ENCODE data around the gene CCDC117.
"Not testable (repeated sequence)": the region's sequence is repeated elsewhere in the genome, so short reads cannot be mapped to it uniquely, and the experiment has no call there.

CCDC117 gene

DNA sequence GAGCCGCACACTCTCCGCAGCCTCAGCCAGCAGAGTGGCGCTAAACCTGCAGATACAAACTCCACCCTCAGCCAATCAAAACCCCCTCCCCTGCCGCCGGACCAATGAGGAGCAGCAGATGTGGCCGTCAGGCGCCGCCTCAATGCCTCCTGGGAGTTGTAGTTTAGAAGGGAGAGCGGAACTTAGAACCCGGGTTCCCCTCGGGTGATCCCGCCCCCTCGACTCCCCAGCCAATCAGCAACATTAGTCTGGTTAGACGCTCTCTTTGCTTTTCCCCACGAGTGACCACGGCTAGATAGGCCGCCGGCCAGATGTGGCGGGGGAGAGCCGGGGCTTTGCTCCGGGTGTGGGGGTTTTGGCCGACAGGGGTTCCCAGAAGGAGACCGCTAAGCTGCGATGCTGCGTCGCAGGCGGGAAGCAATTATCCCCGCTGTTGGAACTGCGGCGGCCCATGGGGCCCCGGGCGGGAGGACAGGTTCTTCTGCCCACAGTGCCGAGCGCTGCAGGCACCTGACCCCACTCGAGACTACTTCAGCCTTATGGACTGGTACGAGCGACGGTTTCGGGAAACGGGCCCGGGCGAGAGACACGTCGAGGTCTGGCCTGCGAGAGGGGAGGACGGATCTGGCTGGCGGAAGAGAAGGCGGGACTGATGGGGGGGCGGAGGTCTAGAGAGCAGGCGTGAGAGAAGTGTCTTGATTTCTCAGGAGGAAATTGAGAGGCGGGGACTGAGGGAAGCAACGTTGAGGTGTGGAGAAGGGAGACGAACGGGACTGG lies 30.5 kb upstream of the CCDC117 start, which contains the start of the genes CHEK2 and HSCB:
TSS of gene CHEK2 (minus strand) at position 36 of the 777 bp plus-strand sequence. CDS start 7,099 bp downstream, outside the sequence.
TSS of gene HSCB (plus strand) at position 255 of the 777 bp plus-strand sequence. CDS start at position 312, 57 bp downstream.
- Histone ChIP-seq H3K4me1 (ENCODE audit: control insufficient read depth in 2 of 2, insufficient read depth in 2 of 2, low read length in 2 of 2) (peaks cover 9% of the 10 kb centered on the region in 2 donors), H3K9me3 (ENCODE audit: control insufficient read depth in 2 of 2, low read length in 2 of 2) (no peaks in the 10 kb centered on the region), H3K9ac (ENCODE audit: low read depth in 1 of 2, low read length in 2 of 2) (peak within 1 kb of the TSS; percentile 98 to 99), H3K4me3 (ENCODE audit: low read length in 2 of 2) (peak within 1 kb of the TSS; percentile 97 to 98), H3K27ac (ENCODE audit: low read depth in 2 of 2, low read length in 2 of 2) (peak within 1 kb of the TSS; percentile 95 to 97), H3K36me3 (ENCODE audit: control insufficient read depth in 2 of 2, insufficient read depth in 2 of 2, low read length in 2 of 2) (peaks cover 14 to 21% of the 10 kb centered on the region in 2 donors), H3K27me3 (ENCODE audit: control insufficient read depth in 2 of 2, insufficient read depth in 2 of 2, low read length in 2 of 2) (no peaks in the 10 kb centered on the region)

DNA sequence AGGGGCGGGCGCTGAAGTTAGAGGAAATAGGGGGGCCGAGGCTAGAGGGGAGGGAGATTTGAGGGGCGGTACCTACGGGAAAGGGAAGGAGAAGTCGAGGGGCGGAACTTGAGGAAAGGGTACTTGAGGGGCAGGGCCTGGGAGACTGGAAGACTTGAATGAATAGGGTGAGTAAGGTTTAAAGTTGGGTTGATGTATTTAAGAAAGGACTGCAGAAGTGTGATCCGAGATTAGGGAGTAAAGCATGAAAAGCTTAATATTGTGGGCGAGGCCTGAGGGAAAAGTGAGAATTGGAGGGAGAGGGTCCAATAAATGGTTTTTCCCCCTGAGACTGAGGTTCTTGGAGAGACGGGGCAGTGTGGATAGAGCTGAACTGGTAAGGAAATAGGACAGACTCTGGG lies 29.9 kb upstream of the CCDC117 start:
- Histone ChIP-seq H3K36me3 (ENCODE audit: control insufficient read depth in 2 of 2, insufficient read depth in 2 of 2, low read length in 2 of 2) (peaks cover 20 to 26% of the 10 kb centered on the region in 2 donors), H3K9me3 (ENCODE audit: control insufficient read depth in 2 of 2, low read length in 2 of 2) (no peaks in the 10 kb centered on the region), H3K27me3 (ENCODE audit: control insufficient read depth in 2 of 2, insufficient read depth in 2 of 2, low read length in 2 of 2) (no peaks in the 10 kb centered on the region), H3K4me1 (ENCODE audit: control insufficient read depth in 2 of 2, insufficient read depth in 2 of 2, low read length in 2 of 2) (peaks cover 9% of the 10 kb centered on the region in 2 donors), H3K4me3 (ENCODE audit: low read length in 2 of 2) (peak overlapping the region; percentile 97 to 98), H3K27ac (ENCODE audit: low read depth in 2 of 2, low read length in 2 of 2) (peak overlapping the region; percentile 95 to 97), H3K9ac (ENCODE audit: low read depth in 1 of 2, low read length in 2 of 2) (peak overlapping the region; percentile 98 to 99)

DNA sequence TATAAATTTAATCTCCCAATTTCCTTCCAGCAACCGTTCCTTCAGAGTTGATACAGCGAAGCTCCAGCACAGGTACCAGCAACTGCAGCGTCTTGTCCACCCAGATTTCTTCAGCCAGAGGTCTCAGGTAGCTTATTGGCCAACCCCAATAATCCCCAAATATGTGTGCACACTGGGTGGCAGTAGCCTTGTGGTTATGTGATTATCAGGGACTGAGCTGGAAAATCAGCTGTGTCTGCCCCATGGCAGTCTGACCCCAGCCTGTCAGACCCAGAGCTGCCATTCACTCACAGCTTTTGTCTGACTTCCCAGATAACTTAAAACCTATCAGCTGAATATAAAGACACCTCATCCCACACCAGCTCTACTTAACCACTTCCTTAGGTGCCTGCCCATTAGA lies 28.6 kb upstream of the CCDC117 start:
- Histone ChIP-seq H3K27me3 (ENCODE audit: control insufficient read depth in 2 of 2, insufficient read depth in 2 of 2, low read length in 2 of 2) (no peaks in the 10 kb centered on the region), H3K4me3 (ENCODE audit: low read length in 2 of 2) (no peak overlapping the region), H3K9me3 (ENCODE audit: control insufficient read depth in 2 of 2, low read length in 2 of 2) (no peaks in the 10 kb centered on the region), H3K9ac (ENCODE audit: low read depth in 1 of 2, low read length in 2 of 2) (no peak overlapping the region), H3K36me3 (ENCODE audit: control insufficient read depth in 2 of 2, insufficient read depth in 2 of 2, low read length in 2 of 2) (peaks cover 21 to 27% of the 10 kb centered on the region in 2 donors), H3K4me1 (ENCODE audit: control insufficient read depth in 2 of 2, insufficient read depth in 2 of 2, low read length in 2 of 2) (peaks cover 9% of the 10 kb centered on the region in 2 donors), H3K27ac (ENCODE audit: low read depth in 2 of 2, low read length in 2 of 2) (no peak overlapping the region)

DNA sequence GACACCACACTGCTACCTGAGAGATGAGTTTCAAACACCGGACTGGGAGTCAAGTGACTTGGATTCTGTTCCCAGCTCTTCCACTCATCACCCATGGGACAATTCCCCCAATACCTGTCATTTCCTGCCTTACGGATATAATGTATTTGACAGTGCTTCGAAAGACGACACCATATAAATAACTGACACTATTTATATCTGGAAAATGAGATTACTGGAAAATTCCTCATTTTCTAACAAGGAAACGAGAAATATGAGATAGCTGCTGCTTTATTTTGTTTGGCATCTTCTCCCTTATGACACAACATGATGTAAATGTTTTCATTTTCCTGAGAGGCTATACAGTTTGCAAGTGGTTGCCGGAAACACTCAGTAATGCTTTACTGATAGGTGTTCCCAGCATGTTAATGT lies 22.0 kb upstream of the CCDC117 start:
- H3K4me1 ChIP-seq (ENCODE audit: control insufficient read depth in 2 of 2, insufficient read depth in 2 of 2, low read length in 2 of 2), result no peaks in the 10 kb centered on the region
- no peaks in the 10 kb centered on the region for H3K27me3 ChIP-seq (ENCODE audit: control insufficient read depth in 2 of 2, insufficient read depth in 2 of 2, low read length in 2 of 2)
- no peak overlapping the region for H3K4me3 ChIP-seq (ENCODE audit: low read length in 2 of 2)
- H3K9me3 ChIP-seq (ENCODE audit: control insufficient read depth in 2 of 2, low read length in 2 of 2), result no peaks in the 10 kb centered on the region
- H3K9ac ChIP-seq (ENCODE audit: low read depth in 1 of 2, low read length in 2 of 2), result no peak overlapping the region
- no peak overlapping the region for H3K27ac ChIP-seq (ENCODE audit: low read depth in 2 of 2, low read length in 2 of 2)
- H3K36me3 ChIP-seq (ENCODE audit: control insufficient read depth in 2 of 2, insufficient read depth in 2 of 2, low read length in 2 of 2), result peaks cover 14% of the 10 kb centered on the region in 2 donors

DNA sequence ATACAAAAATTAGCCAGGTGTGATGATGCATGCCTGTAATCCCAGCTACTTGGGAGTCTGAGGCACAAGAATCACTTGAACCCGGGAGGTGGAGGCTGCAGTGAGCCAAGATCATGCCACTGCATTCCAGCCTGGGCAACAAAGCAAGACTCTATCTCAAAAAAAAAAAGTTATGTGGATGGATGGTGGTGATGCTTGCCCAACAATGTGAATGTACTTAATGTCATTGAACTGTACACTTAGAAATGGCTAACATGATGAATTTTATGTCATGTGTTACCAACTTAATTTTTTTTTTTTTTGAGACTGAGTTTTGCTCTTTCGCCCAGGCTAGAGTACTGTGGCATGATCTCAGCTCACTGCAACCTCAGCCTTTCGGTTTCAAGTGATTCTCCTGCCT lies 18.0 kb upstream of the CCDC117 start:
- not testable (repeated sequence) for H3K27ac ChIP-seq (ENCODE audit: low read depth in 2 of 2, low read length in 2 of 2); H3K9ac ChIP-seq (ENCODE audit: low read depth in 1 of 2, low read length in 2 of 2); H3K36me3 ChIP-seq (ENCODE audit: control insufficient read depth in 2 of 2, insufficient read depth in 2 of 2, low read length in 2 of 2); H3K4me1 ChIP-seq (ENCODE audit: control insufficient read depth in 2 of 2, insufficient read depth in 2 of 2, low read length in 2 of 2); H3K27me3 ChIP-seq (ENCODE audit: control insufficient read depth in 2 of 2, insufficient read depth in 2 of 2, low read length in 2 of 2); H3K4me3 ChIP-seq (ENCODE audit: low read length in 2 of 2); H3K9me3 ChIP-seq (ENCODE audit: control insufficient read depth in 2 of 2, low read length in 2 of 2)

DNA sequence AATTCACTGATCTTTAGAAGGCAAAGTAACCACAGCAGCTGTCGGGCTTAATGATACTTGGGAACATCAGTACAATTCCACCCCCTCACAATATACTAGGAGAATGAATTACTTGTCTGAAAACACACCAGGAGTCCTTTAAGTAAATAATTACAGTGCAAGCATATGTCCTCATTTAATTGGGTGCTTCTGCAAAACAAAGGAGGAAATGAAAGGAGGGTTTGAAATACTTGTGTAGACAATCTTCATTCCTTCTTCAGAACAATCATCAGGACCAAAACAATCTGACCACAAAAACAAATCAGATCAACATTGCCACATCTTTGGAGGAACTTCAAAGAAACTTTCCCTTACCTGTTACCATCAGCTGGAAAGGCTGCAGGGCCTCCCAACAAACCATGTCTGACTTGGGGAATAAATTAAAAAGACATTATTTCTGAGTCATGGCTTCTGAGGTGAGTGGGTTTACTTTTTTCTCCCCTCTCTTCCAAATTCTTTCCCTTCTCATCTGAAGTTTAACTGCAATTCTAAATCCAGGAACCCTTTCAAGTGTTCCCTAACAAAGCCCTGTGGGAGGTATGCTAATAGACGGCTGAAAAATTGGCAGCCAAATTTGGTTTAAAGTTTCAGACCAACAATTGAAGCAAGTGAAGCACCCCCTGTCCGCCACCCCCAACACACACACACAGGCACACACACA lies 12.5 kb upstream of the CCDC117 start:
- no peaks in the 10 kb centered on the region for H3K27me3 ChIP-seq (ENCODE audit: control insufficient read depth in 2 of 2, insufficient read depth in 2 of 2, low read length in 2 of 2)
- H3K9ac ChIP-seq (ENCODE audit: low read depth in 1 of 2, low read length in 2 of 2), result no peak overlapping the region
- no peak overlapping the region for H3K4me3 ChIP-seq (ENCODE audit: low read length in 2 of 2)
- no peaks in the 10 kb centered on the region for H3K36me3 ChIP-seq (ENCODE audit: control insufficient read depth in 2 of 2, insufficient read depth in 2 of 2, low read length in 2 of 2)
- no peaks in the 10 kb centered on the region for H3K9me3 ChIP-seq (ENCODE audit: control insufficient read depth in 2 of 2, low read length in 2 of 2)
- H3K4me1 ChIP-seq (ENCODE audit: control insufficient read depth in 2 of 2, insufficient read depth in 2 of 2, low read length in 2 of 2), result no peaks in the 10 kb centered on the region
- H3K27ac ChIP-seq (ENCODE audit: low read depth in 2 of 2, low read length in 2 of 2), result no peak overlapping the region

DNA sequence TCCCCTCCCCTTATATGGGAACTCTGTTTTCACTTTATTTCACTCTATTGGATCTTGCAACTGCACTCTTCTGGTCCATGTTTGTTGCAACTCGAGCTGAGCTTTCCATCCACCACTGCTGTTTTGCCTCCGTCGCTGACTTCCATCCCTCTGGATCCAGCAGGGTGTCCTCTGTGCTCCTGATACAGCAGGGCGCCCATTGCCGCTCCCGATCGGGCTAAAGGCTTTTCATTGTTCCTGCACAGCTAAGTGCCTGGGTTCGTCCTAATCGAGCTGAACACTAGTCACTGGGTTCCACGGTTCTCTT lies 11.1 kb upstream of the CCDC117 start:
- H3K27ac ChIP-seq (ENCODE audit: low read depth in 2 of 2, low read length in 2 of 2), result no peak overlapping the region
- H3K9me3 ChIP-seq (ENCODE audit: control insufficient read depth in 2 of 2, low read length in 2 of 2), result no peaks in the 10 kb centered on the region
- H3K4me3 ChIP-seq (ENCODE audit: low read length in 2 of 2), result no peak overlapping the region
- H3K27me3 ChIP-seq (ENCODE audit: control insufficient read depth in 2 of 2, insufficient read depth in 2 of 2, low read length in 2 of 2), result no peaks in the 10 kb centered on the region
- H3K36me3 ChIP-seq (ENCODE audit: control insufficient read depth in 2 of 2, insufficient read depth in 2 of 2, low read length in 2 of 2), result no peaks in the 10 kb centered on the region
- no peak overlapping the region for H3K9ac ChIP-seq (ENCODE audit: low read depth in 1 of 2, low read length in 2 of 2)
- H3K4me1 ChIP-seq (ENCODE audit: control insufficient read depth in 2 of 2, insufficient read depth in 2 of 2, low read length in 2 of 2), result no peaks in the 10 kb centered on the region

DNA sequence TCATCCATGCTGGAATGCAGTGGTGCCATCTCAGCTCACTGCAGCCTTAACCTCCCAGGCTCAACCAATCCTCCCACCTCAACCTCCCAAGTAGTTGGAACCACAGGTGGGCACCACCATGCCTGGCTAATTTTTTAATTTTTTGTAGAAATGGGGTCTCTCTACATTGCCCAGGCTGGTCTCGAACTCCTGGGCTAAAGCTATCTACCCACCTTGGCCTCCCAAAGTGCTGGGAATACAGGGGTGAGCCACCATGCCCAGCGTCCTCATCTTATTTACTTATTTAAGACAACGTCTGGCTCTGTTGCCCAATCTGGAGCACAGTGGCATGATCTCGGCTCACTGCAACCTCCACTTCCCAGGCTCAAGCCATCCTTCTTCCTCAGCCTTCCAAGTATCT lies 10.5 kb upstream of the CCDC117 start:
- not testable (repeated sequence) for H3K9me3 ChIP-seq (ENCODE audit: control insufficient read depth in 2 of 2, low read length in 2 of 2); H3K27me3 ChIP-seq (ENCODE audit: control insufficient read depth in 2 of 2, insufficient read depth in 2 of 2, low read length in 2 of 2); H3K27ac ChIP-seq (ENCODE audit: low read depth in 2 of 2, low read length in 2 of 2); H3K9ac ChIP-seq (ENCODE audit: low read depth in 1 of 2, low read length in 2 of 2); H3K4me3 ChIP-seq (ENCODE audit: low read length in 2 of 2); H3K36me3 ChIP-seq (ENCODE audit: control insufficient read depth in 2 of 2, insufficient read depth in 2 of 2, low read length in 2 of 2); H3K4me1 ChIP-seq (ENCODE audit: control insufficient read depth in 2 of 2, insufficient read depth in 2 of 2, low read length in 2 of 2)

DNA sequence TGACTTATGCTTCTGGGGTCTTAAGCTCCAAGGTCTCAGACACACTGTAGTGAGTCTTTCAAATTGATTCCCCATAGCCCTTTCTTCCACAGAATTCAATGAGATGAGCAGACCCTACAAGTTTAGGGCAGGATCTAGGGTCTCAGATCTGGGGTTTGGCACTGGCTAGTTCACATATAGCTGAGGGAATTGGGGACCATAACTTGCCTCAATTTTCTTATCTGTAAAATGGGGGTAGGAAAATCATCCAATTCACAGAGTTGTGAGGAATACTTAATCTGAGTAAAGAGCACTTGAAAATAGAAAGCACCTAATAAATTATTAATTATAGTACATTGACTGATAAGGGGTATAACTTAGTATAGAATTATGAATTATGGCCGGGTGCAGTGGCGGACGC lies 5.9 kb upstream of the CCDC117 start:
- Histone ChIP-seq H3K4me3 (ENCODE audit: low read length in 2 of 2) (no peak overlapping the region), H3K27ac (ENCODE audit: low read depth in 2 of 2, low read length in 2 of 2) (no peak overlapping the region), H3K36me3 (ENCODE audit: control insufficient read depth in 2 of 2, insufficient read depth in 2 of 2, low read length in 2 of 2) (no peaks in the 10 kb centered on the region), H3K9me3 (ENCODE audit: control insufficient read depth in 2 of 2, low read length in 2 of 2) (no peaks in the 10 kb centered on the region), H3K4me1 (ENCODE audit: control insufficient read depth in 2 of 2, insufficient read depth in 2 of 2, low read length in 2 of 2) (no peaks in the 10 kb centered on the region), H3K9ac (ENCODE audit: low read depth in 1 of 2, low read length in 2 of 2) (no peak overlapping the region), H3K27me3 (ENCODE audit: control insufficient read depth in 2 of 2, insufficient read depth in 2 of 2, low read length in 2 of 2) (no peaks in the 10 kb centered on the region)

DNA sequence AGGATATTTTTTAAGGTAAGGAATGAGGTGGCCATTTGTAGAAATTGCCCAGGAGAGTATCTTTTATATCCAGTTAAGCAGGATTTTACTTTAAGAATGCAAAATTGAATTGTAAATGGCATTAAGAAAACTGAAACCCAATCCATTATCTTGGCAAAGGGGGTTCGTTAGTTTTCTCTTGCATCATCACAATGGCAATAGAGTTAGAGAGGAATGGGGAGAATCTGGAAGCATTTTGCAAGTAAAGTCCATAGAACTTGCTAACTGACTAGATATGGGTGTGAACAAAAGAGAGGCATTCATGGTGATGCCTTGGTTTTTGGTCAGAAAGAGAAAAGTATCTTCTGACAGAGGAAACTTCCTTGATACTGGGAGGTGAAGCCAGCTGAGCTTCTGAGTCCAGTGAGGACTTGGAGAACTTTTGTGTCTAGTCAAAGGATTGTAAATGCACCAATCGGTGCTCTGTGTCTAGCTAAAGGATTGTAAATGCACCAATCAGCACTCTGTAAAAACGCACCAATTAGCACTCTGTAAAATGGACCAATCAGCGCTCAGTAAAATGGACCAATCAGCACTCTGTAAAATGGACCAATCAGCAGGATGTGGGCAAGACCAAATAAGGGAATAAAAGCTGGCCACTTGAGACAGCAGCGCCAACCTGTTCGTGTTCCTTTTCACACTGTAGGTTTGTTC lies 3.6 kb upstream of the CCDC117 start:
- Histone ChIP-seq H3K9me3 (ENCODE audit: control insufficient read depth in 2 of 2, low read length in 2 of 2) (no peaks in the 10 kb centered on the region), H3K4me1 (ENCODE audit: control insufficient read depth in 2 of 2, insufficient read depth in 2 of 2, low read length in 2 of 2) (peaks cover 3 to 5% of the 10 kb centered on the region in 2 donors)

More for the DNA sequence above, 3.6 kb upstream of the CCDC117 start:
- Histone ChIP-seq H3K27me3 (ENCODE audit: control insufficient read depth in 2 of 2, insufficient read depth in 2 of 2, low read length in 2 of 2) (no peaks in the 10 kb centered on the region), H3K27ac (ENCODE audit: low read depth in 2 of 2, low read length in 2 of 2) (no peak overlapping the region), H3K9ac (ENCODE audit: low read depth in 1 of 2, low read length in 2 of 2) (no peak overlapping the region), H3K4me3 (ENCODE audit: low read length in 2 of 2) (no peak overlapping the region), H3K36me3 (ENCODE audit: control insufficient read depth in 2 of 2, insufficient read depth in 2 of 2, low read length in 2 of 2) (no peaks in the 10 kb centered on the region)

Data from mucosa of rectum (tissue), 2 donors.